ENCODE measurements around the gene KLHL12.

KLHL12 gene

DNA sequence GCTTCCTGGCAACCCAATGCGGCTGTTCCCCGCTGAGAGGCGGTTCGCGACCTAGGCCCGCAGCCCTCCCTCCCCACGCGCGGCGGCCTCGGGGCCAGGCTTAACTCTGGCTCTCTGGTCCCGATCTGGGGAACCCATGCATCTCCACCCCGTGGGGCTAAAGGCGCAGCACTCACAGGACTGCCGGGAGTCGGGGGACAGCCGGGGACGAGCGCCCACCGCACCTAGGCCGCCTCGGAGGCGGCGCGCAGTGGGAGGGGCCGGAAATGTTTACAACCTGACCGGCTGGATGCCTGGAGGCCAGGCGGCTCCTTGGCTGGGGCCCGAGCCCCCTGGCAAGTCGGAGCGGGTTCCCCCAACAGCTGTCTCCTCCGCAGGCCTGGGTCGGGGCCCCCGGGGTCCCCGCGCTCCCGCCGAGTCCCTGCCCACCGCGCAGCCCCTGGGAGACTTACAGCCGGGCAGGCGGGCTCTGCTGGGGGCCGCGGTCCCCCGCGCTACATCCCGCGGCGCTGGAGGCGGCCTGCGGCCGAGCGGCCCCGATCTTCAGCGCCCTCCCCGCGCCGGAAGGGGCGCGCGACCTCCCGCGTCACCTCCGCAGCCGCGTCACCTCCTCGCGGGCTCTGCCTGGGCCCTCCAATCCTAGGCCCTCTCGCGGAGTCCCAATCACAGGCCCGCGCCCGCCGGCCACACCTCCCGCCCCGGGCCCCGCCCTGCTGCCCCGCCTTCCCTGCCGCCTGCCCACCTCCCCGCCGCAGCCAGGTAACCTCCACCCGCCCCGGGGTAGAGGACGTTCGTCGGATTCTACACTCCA is 30.9 kb upstream of the KLHL12 start, which contains the start of gene ADIPOR1:
Gene ADIPOR1 (minus strand): TSS at position 580 of the 811 bp plus-strand sequence. CDS start 7,242 bp downstream, outside the sequence.
- TF ChIP-seq, protein P1, sequence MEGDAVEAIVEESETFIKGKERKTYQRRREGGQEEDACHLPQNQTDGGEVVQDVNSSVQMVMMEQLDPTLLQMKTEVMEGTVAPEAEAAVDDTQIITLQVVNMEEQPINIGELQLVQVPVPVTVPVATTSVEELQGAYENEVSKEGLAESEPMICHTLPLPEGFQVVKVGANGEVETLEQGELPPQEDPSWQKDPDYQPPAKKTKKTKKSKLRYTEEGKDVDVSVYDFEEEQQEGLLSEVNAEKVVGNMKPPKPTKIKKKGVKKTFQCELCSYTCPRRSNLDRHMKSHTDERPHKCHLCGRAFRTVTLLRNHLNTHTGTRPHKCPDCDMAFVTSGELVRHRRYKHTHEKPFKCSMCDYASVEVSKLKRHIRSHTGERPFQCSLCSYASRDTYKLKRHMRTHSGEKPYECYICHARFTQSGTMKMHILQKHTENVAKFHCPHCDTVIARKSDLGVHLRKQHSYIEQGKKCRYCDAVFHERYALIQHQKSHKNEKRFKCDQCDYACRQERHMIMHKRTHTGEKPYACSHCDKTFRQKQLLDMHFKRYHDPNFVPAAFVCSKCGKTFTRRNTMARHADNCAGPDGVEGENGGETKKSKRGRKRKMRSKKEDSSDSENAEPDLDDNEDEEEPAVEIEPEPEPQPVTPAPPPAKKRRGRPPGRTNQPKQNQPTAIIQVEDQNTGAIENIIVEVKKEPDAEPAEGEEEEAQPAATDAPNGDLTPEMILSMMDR (IDR thresholded peaks at IDR 0.05; ENCODE audit: low read depth, low read length) = no peak
- peak; percentile 50 for DNase-seq (ENCODE audit: extremely low read depth, low read depth)

- TF ChIP-seq, protein P1 (IDR thresholded peaks at IDR 0.05; ENCODE audit: low read depth, low read length) = no peak
- DNase-seq (ENCODE audit: extremely low read depth, low read depth) = no peak
Observed at GRCh38 chr1:202956969-202957368, 29.9 kb upstream of the KLHL12 start.

GRCh38 chr1:202954057-202954745 is 27.2 kb upstream of the KLHL12 start:
- DNase-seq (ENCODE audit: extremely low read depth, low read depth) = no peak
- TF ChIP-seq, protein P1 (IDR thresholded peaks at IDR 0.05; ENCODE audit: low read depth, low read length) = no peak

DNA sequence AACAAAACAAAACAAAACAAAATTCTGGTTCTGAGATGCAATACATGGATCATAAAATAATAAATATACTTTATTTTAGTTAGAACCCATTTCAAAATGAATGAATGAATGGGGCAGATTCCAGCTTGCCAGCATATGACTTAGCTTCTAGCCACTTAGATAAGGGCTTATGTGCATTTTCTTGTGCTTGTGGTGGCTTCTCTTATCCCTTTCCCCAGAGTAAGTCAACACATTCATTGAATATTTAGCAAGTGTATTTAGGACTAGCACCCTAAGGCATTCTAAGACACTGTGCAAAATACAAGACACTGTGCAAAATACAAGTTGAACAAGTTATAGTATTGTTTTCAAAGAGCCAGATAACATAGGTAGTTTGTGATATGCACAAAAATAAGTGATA is 26.4 kb upstream of the KLHL12 start:
- DNase-seq (ENCODE audit: extremely low read depth, low read depth) = no peak
- TF ChIP-seq, protein P1 (IDR thresholded peaks at IDR 0.05; ENCODE audit: low read depth, low read length) = no peak

DNA sequence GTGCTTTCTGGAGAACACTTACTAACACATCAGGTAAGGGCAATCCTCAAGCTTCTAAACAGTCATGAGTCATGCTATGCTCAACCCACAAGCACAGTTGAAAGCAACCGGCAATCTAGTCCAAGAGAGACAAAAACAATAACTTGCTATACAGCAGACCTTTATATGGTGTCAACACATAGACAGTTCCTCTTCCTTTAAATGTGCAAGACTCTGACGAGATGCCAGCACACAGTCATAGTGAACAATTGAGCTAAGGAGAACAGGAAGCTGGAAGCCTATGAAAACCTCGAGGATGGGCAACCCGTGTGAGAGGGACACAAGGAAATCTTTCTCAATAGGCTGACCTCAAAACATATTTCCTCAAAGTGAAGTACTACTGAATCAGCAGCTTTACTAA is 25.8 kb upstream of the KLHL12 start:
- no peak for DNase-seq (ENCODE audit: extremely low read depth, low read depth)
- TF ChIP-seq, protein P1 (IDR thresholded peaks at IDR 0.05; ENCODE audit: low read depth, low read length) = no peak

DNA sequence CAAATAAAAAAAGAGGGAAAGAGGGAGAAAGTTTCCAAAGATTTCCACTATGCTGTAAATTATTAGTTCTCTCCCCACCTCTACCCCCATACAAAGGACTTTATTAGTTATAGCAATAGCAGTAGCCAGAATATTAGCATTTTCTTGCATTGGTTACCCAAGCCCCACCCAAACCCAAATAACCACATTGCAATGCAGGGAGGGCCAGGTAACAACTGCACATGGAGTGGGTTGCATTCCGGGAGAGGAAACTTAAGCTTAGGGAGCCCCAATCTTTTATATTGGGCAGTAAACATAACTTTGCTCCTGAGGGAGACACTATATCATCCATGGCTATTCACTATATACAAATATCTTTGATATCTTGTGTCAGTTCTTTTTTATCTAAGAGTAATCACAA is 25.1 kb upstream of the KLHL12 start:
- no peak for DNase-seq (ENCODE audit: extremely low read depth, low read depth)
- TF ChIP-seq, protein P1 (IDR thresholded peaks at IDR 0.05; ENCODE audit: low read depth, low read length) = no peak

DNA sequence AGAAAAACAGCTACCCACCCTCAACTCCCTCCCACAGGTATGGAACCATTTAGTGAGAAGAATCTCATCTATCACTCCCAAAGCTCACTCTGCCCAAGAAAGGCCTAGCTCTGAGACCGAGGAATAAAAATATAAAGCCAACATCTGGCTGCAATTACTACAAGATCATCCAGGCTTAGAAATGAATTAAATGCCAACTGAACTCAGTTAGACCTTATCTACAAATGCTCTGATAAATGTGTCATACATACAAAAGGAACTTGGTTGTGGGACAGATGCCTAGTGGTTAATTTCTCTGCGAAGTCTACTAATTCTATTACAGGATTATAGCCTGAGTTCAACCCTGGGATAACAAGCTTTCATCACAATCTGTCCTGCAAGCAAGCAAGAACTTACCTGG is 24.4 kb upstream of the KLHL12 start:
- TF ChIP-seq, protein P1 (IDR thresholded peaks at IDR 0.05; ENCODE audit: low read depth, low read length) = no peak

More for the DNA sequence above, 24.4 kb upstream of the KLHL12 start:
- no peak for DNase-seq (ENCODE audit: extremely low read depth, low read depth)

All from AG09319 (cell line).